ENCODE data around the gene PDCD1LG2.
A peak's percentile ranks its signal among the peaks of the same experiment; 100 is the strongest.
"Not testable (repeated sequence)": the region's sequence is repeated elsewhere in the genome, so short reads cannot be mapped to it uniquely, and the experiment has no call there.

PDCD1LG2 gene

DNA sequence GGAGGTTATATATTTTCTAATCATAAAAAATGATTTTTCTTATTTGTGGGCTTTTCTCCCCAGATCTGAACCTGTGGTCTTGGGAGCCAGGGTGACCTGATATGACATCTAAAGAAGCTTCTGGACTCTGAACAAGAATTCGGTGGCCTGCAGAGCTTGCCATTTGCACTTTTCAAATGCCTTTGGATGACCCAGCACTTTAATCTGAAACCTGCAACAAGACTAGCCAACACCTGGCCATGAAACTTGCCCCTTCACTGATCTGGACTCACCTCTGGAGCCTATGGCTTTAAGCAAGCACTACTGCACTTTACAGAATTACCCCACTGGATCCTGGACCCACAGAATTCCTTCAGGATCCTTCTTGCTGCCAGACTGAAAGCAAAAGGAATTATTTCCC lies 59.6 kb downstream of the PDCD1LG2 start:
- no peak for DNase-seq

DNA sequence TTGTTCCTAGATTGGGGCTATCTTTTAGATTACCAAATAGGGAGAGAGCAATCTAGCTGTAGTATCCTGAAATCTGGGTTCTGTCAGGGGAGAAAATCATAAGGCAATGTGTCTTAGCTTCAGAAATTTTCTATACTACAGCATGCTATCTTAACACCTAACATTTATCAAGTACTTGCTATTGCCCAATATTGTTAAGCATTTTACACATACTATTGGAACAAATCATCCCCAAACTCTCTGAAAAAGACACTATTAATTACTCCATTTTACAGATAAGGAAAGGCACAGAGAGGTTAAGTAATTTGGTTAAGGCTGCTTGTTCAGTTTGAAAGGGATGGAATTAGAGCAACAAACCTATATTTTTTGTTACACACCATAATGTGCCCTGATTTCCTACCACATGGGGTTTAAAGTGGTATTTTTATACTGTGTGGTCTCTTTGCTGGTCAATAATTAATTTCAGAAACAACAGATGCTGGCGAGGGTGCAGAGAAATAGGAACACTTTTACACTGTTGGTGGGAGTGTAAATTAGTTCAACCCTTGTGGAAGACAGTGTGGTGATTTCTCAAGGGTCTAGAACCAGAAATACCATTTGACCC lies 61.4 kb downstream of the PDCD1LG2 start:
- DNase-seq = no peak

DNA sequence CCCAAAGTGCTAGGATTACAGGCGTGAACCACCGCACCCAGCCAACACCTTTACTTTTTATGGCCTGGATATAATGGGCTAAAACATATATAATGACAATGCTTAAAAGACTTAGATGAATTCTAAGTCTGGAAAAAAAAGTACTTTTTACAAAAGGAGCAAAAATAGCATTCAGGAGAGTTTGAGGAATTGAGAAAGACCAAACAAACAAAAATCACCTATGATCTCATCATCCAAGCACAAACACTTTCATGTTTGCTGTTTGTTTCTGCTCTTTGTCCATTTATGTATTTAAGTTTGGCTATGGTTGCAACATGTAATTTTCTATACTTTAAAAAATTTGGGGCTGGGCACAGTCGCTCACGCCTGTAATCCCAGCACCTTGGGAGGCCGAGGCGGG lies 63.8 kb downstream of the PDCD1LG2 start:
- no peak for DNase-seq

DNA sequence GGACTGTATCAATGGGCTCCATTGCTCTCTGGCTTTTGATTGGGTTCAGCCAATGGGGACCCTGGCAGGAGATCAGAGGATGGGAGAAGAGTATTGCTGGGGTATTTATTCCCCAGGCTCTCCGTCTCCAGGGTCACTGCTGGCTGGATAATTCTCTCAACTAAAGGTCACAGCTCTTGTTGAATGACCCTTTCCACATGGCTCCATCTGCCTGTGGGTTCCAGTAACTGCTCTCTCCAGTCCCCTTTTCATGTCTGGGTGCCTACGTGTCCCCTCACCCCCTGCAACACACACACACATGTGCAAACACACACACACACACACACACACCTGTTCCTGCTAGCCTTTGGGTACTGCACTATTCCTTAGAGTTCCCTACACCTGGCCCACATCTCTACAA lies 64.7 kb downstream of the PDCD1LG2 start:
- peak in 2 of 3 donors; percentile 40 for DNase-seq

DNA sequence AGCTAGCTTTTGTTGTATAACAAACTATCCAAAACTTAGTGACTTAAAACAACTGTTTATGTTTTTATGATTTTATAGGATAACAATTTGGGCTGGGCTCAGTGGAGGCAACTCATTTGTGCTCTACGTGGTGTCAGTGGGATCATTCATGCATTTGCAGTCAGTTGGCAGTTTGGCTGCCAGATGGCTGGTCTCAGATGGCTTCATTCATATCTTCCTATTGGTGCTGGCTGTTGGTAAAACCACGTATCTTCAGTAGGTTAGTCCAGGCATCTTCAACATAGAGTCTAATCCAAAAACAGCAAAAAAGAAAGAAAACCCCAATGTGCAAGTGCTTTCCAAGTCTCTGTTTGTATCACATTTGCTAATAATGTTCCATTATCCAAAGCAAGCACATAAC lies 66.9 kb downstream of the PDCD1LG2 start:
- DNase-seq = no peak

DNA sequence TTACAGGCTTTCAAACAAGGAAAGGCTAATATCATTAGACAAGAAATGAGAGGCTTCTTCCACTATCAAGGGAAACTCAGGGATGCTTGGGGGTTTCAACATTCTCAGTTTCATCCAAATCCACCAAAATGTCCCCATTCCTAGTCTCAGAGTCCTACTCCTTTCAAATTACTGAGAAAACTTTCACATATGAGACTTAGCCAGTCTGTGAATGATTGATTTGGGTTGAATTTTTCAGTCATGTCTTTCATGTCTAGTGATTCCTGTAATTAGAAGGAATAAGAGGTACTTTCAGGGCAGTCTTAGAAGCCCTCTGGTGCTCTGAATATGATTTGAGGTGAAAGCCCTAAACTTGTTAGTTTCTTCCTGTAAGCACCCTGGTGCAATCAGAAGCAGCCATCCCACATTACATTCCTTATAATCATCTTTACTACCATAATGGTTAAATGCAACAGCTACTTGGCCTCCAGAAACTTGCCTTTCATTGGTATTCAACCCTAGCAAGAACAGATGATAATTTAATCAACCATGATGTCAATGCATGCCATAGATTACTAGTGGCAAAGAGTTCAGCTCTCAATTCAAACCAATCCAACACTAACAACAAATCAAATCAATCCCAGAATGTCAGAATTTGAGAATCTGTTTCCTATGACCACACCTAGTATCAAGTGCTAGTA lies 67.8 kb downstream of the PDCD1LG2 start:
- DNase-seq = no peak

DNA sequence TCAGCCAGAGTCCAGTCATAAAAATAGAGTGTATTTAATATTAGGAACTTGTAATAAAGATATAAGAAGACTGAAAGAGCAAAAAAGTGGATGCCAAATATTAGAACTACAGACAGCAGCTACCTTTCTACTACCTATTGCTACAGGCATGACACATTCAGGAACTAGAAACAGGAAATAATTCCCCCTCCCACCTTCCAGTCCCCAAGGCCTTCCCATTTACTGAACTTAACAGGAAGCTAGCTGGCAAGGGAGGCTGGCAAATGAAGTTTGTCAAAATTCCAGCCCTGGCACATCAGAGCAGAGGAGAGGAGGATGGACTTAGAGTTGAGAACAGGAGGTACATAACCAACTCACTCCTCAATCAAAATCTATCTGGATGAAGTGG lies 68.4 kb downstream of the PDCD1LG2 start:
- peak; percentile 36 to 52 (median 44) for DNase-seq

- DNase-seq = no peak
These were observed 69.5 kb downstream of the PDCD1LG2 start for GRCh38 chr9:5579881-5580280.

- peak in 1 of 3 donors; percentile 49 for DNase-seq
These were observed 70.3 kb downstream of the PDCD1LG2 start for GRCh38 chr9:5580650-5581049.

DNA sequence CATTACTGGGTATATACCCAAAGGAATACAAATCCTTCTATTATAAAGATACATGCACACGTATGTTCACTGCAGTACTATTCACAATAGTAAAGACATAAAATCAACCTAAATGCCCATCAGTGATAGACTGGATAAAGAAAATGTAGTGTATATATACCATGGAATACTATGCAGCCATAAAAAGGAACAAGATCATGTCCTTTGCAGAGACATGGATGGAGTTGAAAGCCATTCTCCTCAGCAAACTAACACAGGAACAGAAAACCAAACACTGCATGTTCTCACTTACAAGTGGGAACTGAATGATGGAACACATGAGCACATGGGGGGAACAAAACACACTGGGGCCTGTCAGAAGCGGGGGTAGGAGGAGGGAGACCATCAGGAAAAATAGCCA lies 71.4 kb downstream of the PDCD1LG2 start:
- not testable (repeated sequence) for DNase-seq

DNA sequence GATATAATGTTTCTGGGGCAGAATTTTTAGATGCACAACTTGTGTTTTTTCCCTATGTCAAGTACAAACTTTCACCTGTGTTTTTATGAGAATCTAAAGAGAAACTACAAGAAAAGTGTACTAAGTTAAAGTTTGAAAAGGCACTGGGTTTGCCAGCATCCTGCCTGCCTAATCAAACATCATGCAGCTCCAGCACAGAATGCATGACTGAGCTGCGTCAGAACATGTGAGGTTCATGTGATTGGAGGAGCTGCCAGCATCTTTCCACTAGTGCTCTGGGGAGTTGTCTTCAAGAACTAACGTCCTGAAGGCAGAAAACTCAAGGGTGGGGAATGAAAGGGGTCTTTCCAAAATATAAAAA lies 72.5 kb downstream of the PDCD1LG2 start:
- peak in 1 of 3 donors; percentile 17 for DNase-seq

GRCh38 chr9:5586391-5586802 lies 76.1 kb downstream of the PDCD1LG2 start:
- no peak for DNase-seq

DNA sequence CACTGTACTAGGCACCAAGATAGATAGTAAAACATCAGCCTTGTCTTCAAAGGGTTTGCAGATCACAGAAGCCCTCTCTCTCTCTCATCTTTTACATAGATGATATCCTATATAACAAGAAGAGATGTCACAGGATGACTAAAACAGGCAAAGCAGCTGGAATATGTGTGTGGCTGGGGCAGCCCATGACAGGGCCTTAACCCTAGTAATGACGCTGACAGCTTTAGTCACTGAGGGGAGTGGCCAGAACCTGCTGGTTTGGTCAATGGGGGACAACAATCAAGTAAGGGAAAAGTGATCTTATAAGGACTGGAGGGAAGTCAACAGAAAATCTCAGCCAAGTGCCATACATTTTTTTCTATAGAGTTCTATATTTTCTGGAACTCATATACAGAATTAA lies 76.7 kb downstream of the PDCD1LG2 start:
- DNase-seq = peak; percentile 59 to 79 (median 63)

DNA sequence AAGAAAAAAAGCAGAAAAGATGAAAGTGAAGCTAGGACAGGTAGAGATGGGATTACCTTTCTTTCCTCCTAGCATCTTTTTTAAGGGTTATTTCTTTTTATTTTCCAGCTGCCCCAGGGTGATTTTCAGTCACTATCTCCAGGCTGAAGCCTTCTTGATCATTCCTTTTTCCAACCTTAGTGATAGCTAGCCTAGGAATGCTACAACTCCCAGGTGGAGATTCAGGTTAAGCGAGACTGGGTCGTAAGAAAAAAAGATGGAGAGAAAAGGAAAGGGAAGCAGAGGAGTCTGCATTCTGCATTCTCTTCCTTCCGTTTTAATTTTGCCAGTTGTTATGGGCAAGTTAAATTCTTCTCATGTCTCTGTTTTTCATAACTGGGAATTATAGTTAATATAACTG lies 81.9 kb downstream of the PDCD1LG2 start:
- no peak for DNase-seq

DNA sequence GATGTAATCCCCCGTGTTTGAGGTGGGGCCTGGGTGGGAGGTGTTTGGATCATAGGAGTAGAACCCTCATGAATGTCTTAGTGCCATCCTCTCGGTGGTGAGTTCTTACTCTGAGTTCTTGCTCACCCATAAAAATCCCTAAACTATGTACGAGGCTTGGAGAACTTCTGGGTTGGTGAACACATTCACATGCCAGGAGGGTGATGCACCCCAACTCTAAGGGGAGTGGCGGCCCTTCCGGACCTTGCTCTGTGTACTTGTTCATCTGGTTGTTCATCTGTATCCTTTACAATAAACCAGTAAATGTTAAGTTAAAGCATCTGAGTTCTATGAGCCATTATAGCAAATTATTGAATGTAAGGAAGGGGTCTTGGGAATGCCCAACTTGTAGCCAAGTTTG lies 82.6 kb downstream of the PDCD1LG2 start:
- DNase-seq = no peak

DNA sequence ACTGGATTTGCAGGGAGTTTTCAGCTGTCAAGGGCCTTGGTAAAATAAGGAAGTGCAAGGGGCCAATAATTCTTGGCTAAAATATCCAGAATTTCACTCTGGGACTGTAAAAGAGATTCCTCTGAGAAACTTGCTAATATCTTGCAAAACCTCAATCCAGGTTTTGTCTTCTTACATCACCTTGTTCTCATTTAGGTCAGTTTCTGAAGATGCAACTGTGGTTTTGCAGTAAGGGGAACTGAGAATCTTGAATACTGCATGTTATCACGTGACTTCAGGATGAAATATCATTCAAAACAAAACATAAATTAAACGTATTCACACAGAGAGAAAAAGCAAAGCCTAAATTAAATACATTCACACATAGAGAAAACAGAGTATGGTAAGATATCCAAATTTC lies 83.6 kb downstream of the PDCD1LG2 start:
- peak; percentile 24 to 62 (median 43) for DNase-seq

DNA sequence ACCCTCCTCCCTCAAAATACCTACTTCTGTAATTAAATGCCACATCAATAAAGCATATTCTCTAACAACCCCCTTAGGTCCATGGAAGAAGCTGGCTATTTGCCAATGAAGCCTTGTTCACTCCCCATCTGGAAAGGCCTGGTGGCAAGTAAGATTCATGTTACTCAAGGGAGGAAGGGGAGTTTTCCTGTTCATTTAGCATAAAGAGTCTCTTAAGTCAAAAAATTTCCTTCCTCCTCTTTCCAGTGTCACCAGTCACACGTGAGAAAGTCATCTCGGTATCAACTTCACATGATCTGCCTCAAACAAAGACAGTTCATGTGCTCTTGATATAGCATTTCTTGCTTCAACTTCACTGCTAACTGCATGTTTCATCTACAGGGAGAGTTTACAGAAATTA lies 85.8 kb downstream of the PDCD1LG2 start:
- peak; percentile 55 to 74 (median 58) for DNase-seq

- peak in 1 of 3 donors; percentile 38 for DNase-seq
These were observed 98.2 kb downstream of the PDCD1LG2 start for GRCh38 chr9:5608298-5609225.

GRCh38 chr9:5609226-5609596 lies 98.9 kb downstream of the PDCD1LG2 start:
- no peak for DNase-seq

- DNase-seq = no peak
These were observed 100.2 kb downstream of the PDCD1LG2 start for GRCh38 chr9:5610491-5610890.

GRCh38 chr9:5611321-5612184 lies 101.2 kb downstream of the PDCD1LG2 start:
- DNase-seq = no peak

- no peak for DNase-seq
These were observed 101.8 kb downstream of the PDCD1LG2 start for GRCh38 chr9:5612185-5612530.

DNA sequence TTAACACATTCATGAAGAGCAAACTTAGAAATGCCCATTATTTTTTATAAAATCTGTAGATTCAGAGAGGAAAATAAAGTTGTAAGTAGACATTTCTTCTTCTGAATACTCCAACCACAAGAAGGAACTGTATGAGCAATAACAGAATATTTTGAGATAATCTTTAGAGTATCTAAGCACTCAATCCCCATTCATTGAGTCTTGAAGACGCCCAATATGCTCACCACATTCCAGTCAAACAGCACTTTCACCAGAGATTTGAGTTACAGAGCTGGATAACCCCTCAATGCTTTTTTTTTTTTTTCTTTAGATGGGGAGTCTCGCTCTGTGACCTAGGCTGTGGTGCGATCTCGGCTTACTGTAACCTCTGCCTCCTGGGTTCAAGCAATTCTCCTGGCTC lies 103.9 kb downstream of the PDCD1LG2 start:
- DNase-seq = no peak
